NCI-H2227 (cell line): ENCODE results near the gene KLHL22.
"Not testable (repeated sequence)": the region's sequence is repeated elsewhere in the genome, so short reads cannot be mapped to it uniquely, and the experiment has no call there.

ENCODE experiments used
- DNase-seq: peaks from one replicate; lab custom pipeline; 2025; ENCODE audit not compliant: unreplicated experiment; lab: John Stamatoyannopoulos, UW

The KLHL22 gene

DNA sequence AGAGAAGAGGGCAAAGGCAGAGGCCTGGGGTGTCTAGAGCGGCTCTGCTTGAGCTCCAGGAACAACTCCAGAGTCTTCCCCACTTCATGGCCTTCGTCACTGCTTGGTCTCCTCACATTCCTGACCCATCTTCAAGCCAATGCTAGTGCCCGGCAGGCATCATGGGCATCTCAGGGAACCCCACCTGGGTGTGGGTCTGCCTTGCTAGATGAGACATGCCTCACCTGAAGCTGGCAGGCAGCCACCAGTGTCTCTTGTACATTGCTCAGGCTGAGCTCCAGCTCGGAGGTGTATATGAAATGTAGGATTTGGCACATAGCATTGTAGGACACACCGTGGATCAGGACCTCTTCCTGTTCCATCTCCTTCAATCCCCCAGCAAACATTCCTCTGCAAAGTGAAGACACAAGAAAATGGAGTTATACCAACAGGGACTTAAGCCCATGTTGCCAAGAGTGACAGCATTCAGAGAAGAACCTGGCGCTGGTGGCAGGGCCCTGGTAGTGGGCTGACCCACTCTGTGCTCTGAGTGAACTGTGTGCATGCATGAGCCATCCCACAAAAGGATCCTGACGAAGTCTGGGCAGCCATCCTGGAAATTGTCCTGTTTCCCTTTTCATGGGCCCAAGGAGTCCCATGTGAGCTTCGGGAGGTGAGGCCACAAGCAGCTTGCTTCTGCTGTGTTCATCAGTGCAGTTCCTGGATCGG is 24.3 kb downstream of the KLHL22 start:
- no peak for DNase-seq

- DNase-seq, result not testable (repeated sequence)
Observed at GRCh38 chr22:20470525-20470924, 25.1 kb downstream of the KLHL22 start.

- no peak for DNase-seq
Observed at GRCh38 chr22:20469110-20469868, 26.3 kb downstream of the KLHL22 start.

GRCh38 chr22:20466659-20467379 is 28.8 kb downstream of the KLHL22 start:
- DNase-seq, result no peak

DNA sequence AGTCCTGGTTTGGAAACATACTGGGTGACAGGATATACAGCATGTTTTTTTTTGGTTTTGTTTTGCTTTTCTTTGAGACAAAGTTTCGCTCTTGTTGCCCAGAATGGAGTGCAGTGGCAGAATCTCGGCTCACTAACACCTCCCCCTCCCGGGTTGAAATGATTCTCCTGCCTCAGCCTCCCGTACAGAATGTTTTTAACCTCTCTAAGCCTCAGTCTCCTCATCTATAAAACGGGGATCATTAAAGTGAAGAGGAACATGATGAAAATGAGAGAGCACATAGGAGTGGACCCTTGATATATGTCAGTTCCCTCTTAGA is 29.9 kb downstream of the KLHL22 start:
- DNase-seq, result no peak

GRCh38 chr22:20464912-20465758 is 30.5 kb downstream of the KLHL22 start:
- DNase-seq, result no peak

DNA sequence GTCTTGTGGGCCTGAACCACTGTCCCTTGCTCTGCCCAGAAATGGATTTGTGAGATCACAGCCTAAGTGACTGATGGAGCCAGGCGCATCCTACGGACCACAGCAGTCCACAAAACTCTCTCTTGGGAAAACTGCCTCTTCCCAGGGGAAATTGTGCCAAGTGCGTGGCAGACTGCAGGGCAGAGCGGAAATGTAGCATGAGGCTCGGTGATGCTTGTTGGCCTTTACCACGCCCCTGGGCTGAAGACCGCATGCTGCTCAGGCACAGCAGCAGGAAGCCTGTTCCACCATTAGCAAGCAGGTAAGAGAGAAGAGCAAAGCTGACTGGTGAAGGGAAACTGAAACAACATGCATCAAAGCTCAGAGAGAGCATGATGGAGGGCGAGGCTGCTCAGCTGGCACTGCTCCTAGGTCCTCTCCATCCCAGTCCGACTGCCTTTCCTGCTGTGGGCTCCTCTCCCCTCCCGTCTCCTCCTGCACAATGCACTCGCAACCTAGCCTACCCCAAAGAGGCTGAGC is 31.4 kb downstream of the KLHL22 start:
- DNase-seq, result no peak

DNA sequence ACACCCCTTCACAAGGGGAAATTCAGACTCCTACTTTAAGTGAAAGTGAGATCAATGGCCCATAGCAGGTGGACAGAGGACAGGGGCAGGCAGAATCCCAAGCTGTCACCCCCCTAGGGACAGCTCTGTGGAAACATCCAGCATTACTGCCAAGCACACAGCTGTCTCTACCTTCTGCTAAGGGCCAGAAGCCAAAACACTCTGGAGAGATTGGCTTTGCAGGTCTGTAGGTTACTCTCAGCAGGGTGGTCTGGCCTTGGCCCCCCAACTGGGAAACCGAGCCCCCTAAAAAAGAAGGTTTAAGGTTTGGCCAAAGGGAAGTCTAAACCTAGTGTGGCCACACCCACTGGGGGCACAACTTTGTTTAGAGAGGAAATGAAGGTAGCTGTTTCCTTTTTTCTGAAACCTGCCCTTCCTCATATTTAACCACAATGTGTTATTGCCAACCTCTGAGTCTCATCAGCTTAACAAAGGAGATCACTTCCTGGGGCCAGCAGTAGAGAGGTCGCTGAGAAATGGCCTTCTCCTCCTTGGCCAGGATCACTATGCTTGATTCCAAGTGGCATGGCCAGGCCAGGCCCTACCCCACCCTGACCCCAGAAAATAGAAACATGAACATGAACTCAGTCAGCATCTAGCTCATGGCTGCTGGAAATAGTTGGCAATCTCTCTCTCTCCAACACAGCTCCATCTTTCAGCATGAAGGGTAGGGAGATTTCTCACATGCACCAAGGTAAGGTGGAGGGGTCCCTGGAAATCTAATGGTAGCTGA is 32.1 kb downstream of the KLHL22 start:
- no peak for DNase-seq

GRCh38 chr22:20459862-20460261 is 35.7 kb downstream of the KLHL22 start:
- DNase-seq, result no peak

GRCh38 chr22:20459152-20459542 is 36.4 kb downstream of the KLHL22 start:
- DNase-seq, result no peak

GRCh38 chr22:20458530-20459151 is 37.0 kb downstream of the KLHL22 start:
- DNase-seq, result no peak

- DNase-seq, result no peak
Observed at GRCh38 chr22:20457506-20458240, 37.9 kb downstream of the KLHL22 start.

DNA sequence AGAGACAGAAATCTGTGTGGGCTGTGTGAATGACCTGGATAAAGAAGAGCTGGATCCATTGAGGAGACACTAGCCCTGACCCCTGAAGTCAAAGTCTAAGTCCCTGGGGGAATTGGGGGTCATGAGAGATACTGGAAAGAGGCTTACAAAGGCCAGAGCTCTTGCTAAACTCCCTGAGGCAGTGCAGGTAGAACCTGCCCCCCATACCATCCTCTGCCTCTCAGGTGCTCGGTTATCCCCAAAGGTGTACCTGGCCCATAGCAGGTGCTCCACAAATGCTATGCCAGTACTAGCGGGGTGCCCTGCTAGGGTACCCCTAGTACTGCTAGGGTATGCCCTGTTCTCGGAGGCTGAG is 38.9 kb downstream of the KLHL22 start:
- no peak for DNase-seq

GRCh38 chr22:20456064-20456721 is 39.4 kb downstream of the KLHL22 start:
- peak; percentile 92 for DNase-seq

GRCh38 chr22:20455709-20456063 is 39.9 kb downstream of the KLHL22 start:
- no peak for DNase-seq

- DNase-seq, result no peak
Observed at GRCh38 chr22:20453222-20453621, 42.4 kb downstream of the KLHL22 start.

- no peak for DNase-seq
Observed at GRCh38 chr22:20451920-20452319, 43.7 kb downstream of the KLHL22 start.

DNA sequence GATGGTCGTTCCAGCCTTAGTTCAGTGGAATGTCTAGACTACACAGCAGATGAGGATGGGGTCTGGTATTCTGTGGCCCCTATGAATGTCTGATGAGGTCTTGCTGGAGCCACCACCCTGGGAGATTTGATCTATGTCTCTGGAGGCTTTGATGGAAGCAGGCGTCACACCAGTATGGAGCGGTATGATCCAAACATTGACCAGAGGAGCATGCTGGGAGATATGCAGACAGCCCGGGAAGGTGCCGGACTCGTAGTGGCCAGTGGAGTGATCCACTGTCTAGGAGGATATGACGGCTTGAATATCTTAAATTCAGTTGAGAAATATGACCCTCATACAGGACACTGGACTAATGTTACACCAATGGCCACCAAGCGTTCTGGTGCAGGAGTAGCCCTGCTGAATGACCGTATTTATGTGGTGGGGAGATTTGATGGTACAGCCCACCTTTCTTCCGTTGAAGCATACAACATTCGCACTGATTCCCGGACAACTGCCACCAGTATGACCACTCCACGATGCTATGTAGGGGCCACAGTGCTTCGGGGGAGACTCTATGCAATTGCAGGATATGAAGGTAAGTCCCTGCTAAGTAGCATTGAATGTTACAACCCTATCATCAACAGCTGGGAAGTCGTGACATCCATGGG is 44.3 kb downstream of the KLHL22 start:
- not testable (repeated sequence) for DNase-seq
